H9 (cell line): ENCODE data around the gene PCBP2. TPM values are rescaled to one million over a fixed set of nuclear protein-coding genes. Genes with fewer than 3 reads are reported as not detected.

ENCODE experiments used
- DNase-seq: peaks from one replicate; pipeline ENCODE4 v3.0.0-alpha.2; 2017
- H2AFZ ChIP-seq: one replicate; pipeline ENCODE4 v1.6.1; 2013; ENCODE audit warnings: mild to moderate bottlenecking, low read length, control low read depth, moderate library complexity
- H2AK5ac ChIP-seq: 2 replicates; pipeline ENCODE4 v1.6.1; 2013; ENCODE audit warnings: low read length, control low read depth, mixed read lengths; ENCODE audit not compliant: insufficient read length
- H2BK120ac ChIP-seq: one replicate; pipeline ENCODE4 v1.6.1; 2013; ENCODE audit warnings: low read depth, mild to moderate bottlenecking, low read length, control low read depth, inconsistent platforms; ENCODE audit not compliant: poor library complexity, severe bottlenecking
- H2BK12ac ChIP-seq: 2 replicates; pipeline ENCODE4 v1.6.1; 2013; ENCODE audit warnings: low read length, control low read depth, mixed read lengths, low read depth; ENCODE audit not compliant: insufficient read length
- H2BK15ac ChIP-seq: 2 replicates; pipeline ENCODE4 v1.6.1; 2013; ENCODE audit warnings: low read depth, low read length, control low read depth
- H2BK20ac ChIP-seq: one replicate; pipeline ENCODE4 v1.6.1; 2013; ENCODE audit warnings: low read depth, mild to moderate bottlenecking, low read length, control low read depth, inconsistent platforms; ENCODE audit not compliant: poor library complexity, severe bottlenecking
- H2BK5ac ChIP-seq: 2 replicates; pipeline ENCODE4 v1.6.1; 2013; ENCODE audit warnings: low read length, control low read depth, mixed read lengths; ENCODE audit not compliant: insufficient read length
- H3K14ac ChIP-seq: 2 replicates; pipeline ENCODE4 v1.6.1; 2013; ENCODE audit warnings: low read length, control low read depth; ENCODE audit not compliant: insufficient read depth
- H3K18ac ChIP-seq: 2 replicates; pipeline ENCODE4 v1.6.1; 2013; ENCODE audit warnings: low read depth, mild to moderate bottlenecking, mixed read lengths, low read length, control low read depth; ENCODE audit not compliant: insufficient read length
- H3K23ac ChIP-seq: 2 replicates; pipeline ENCODE4 v1.6.1; 2013; ENCODE audit warnings: low read length, control low read depth, mixed read lengths, low read depth; ENCODE audit not compliant: insufficient read length
- H3K23me2 ChIP-seq: 2 replicates; pipeline ENCODE4 v1.6.1; 2013; ENCODE audit warnings: low read depth, mild to moderate bottlenecking, mixed read lengths, low read length, control low read depth; ENCODE audit not compliant: insufficient read length, poor library complexity, severe bottlenecking
- H3K27ac ChIP-seq: 2 replicates; pipeline ENCODE4 v1.5.1; 2013; ENCODE audit warnings: low read length, control low read depth, mixed read lengths, low read depth; ENCODE audit not compliant: insufficient read length
- H3K27me3 ChIP-seq: 2 replicates; pipeline ENCODE4 v1.6.1; 2013; ENCODE audit warnings: low read length, control low read depth, inconsistent platforms; ENCODE audit not compliant: insufficient read depth
- H3K4ac ChIP-seq: 2 replicates; pipeline ENCODE4 v1.6.1; 2013; ENCODE audit warnings: low read depth, mild to moderate bottlenecking, control low read depth, inconsistent platforms, low read length, moderate library complexity
- H3K4me1 ChIP-seq: 2 replicates; pipeline ENCODE4 v1.6.1; 2013; ENCODE audit warnings: low read length, control low read depth, inconsistent platforms; ENCODE audit not compliant: insufficient read depth
- H3K4me2 ChIP-seq: 2 replicates; pipeline ENCODE4 v1.6.1; 2013; ENCODE audit warnings: low read length, control low read depth, mixed read lengths; ENCODE audit not compliant: insufficient read length, insufficient read depth
- H3K56ac ChIP-seq: 2 replicates; pipeline ENCODE4 v1.6.1; 2013; ENCODE audit warnings: low read depth, mild to moderate bottlenecking, mixed read lengths, low read length, control low read depth; ENCODE audit not compliant: insufficient read length
- H3K79me1 ChIP-seq: 2 replicates; pipeline ENCODE4 v1.6.1; 2013; ENCODE audit warnings: low read depth, mild to moderate bottlenecking, moderate library complexity, low read length, control low read depth, inconsistent platforms; ENCODE audit not compliant: insufficient read depth, poor library complexity, severe bottlenecking
- H3K79me2 ChIP-seq: 2 replicates; pipeline ENCODE4 v1.6.1; 2013; ENCODE audit warnings: low read length, control low read depth, inconsistent platforms; ENCODE audit not compliant: insufficient read depth
- H3K9ac ChIP-seq: 2 replicates; pipeline ENCODE4 v1.6.1; 2013; ENCODE audit warnings: low read length, control low read depth, mixed read lengths; ENCODE audit not compliant: insufficient read length; ENCODE audit errors: extremely low read depth
- H3K9me3 ChIP-seq: one replicate; pipeline ENCODE4 v1.6.1; 2013; ENCODE audit warnings: low read depth, low read length, inconsistent platforms; ENCODE audit not compliant: control insufficient read depth
- H3T11ph ChIP-seq: one replicate; pipeline ENCODE4 v1.6.1; 2013; ENCODE audit warnings: mild to moderate bottlenecking, low read length, control low read depth, inconsistent platforms
- H4K20me1 ChIP-seq: one replicate; pipeline ENCODE4 v1.6.1; 2013; ENCODE audit not compliant: control insufficient read depth, insufficient read length, insufficient read depth
- H4K5ac ChIP-seq: 2 replicates; pipeline ENCODE4 v1.6.1; 2013; ENCODE audit warnings: low read depth, mild to moderate bottlenecking, mixed read lengths, low read length, control low read depth; ENCODE audit not compliant: insufficient read length
- H4K8ac ChIP-seq: replicated peaks from 2 replicates; pipeline ENCODE4 v1.6.1; 2013; ENCODE audit warnings: low read length, control low read depth, mixed read lengths, low read depth; ENCODE audit not compliant: insufficient read length
- H4K91ac ChIP-seq: 2 replicates; pipeline ENCODE4 v1.6.1; 2013; ENCODE audit warnings: low read depth, mild to moderate bottlenecking, moderate library complexity, mixed read lengths, low read length, control low read depth; ENCODE audit not compliant: insufficient read length
- H3K27ac Mint-ChIP-seq, 3 experiments: 2 replicates in 2 of 3; 3 replicates in 1 of 3; pipeline ENCODE4 v1.8.0; 2020 to 2021; ENCODE audit warnings: mixed read lengths in 3 of 3, mild to moderate bottlenecking in 1 of 3, moderate library complexity in 1 of 3
- H3K27me3 Mint-ChIP-seq: 2 replicates; pipeline ENCODE4 v1.8.0; 2021; ENCODE audit warnings: low read depth, mild to moderate bottlenecking, moderate library complexity, mixed read lengths
- H3K36me3 Mint-ChIP-seq, 3 experiments: 2 replicates in 2 of 3; 3 replicates in 1 of 3; pipeline ENCODE4 v1.8.0; 2020 to 2021; ENCODE audit warnings: low read depth in 3 of 3, mixed read lengths in 3 of 3; ENCODE audit not compliant: insufficient read depth in 1 of 3
- H3K4me1 Mint-ChIP-seq, 2 experiments: 2 replicates each; pipeline ENCODE4 v1.8.0; 2020; ENCODE audit warnings: mixed read lengths in 2 of 2
- H3K4me3 Mint-ChIP-seq, 2 experiments: 2 replicates in 1 of 2; 3 replicates in 1 of 2; pipeline ENCODE4 v1.8.0; 2020 to 2021; ENCODE audit warnings: mild to moderate bottlenecking in 2 of 2, mixed read lengths in 2 of 2, moderate library complexity in 1 of 2
- H3K9me3 Mint-ChIP-seq, 2 experiments: 2 replicates in 1 of 2; 3 replicates in 1 of 2; pipeline ENCODE4 v1.8.0; 2020; ENCODE audit warnings: mild to moderate bottlenecking in 2 of 2, mixed read lengths in 2 of 2, moderate library complexity in 1 of 2
- WGBS: extraction: QIAGEN DNeasy Blood & Tissue Kit; methylation state at CpG from one replicate; pipeline ENCODE4 v1.1.7; 2013; ENCODE audit warnings: missing lambda C conversion rate, low lambda C conversion rate, mixed read lengths; ENCODE audit not compliant: insufficient read length; ENCODE audit errors: extremely low coverage; 5-methylcytosine and 5-hydroxymethylcytosine counted together
- total RNA-seq: library from RNA; stranded (reverse); gene quantifications from 2 replicates; pipeline ENCODE4 v1.2.1, GENCODE V29; 2021
- TF ChIP-seq, protein P1 (sequence below): fragments of 200-600 bp; sonication (generic); conservative IDR thresholded peaks from 3 replicates; pipeline ENCODE4 v1.8.0; 2021; ENCODE audit warnings: antibody characterized with exemption, mild to moderate bottlenecking

PCBP2 gene
- total RNA-seq, 1 experiment from 2014 or later: 1,207 TPM

DNA sequence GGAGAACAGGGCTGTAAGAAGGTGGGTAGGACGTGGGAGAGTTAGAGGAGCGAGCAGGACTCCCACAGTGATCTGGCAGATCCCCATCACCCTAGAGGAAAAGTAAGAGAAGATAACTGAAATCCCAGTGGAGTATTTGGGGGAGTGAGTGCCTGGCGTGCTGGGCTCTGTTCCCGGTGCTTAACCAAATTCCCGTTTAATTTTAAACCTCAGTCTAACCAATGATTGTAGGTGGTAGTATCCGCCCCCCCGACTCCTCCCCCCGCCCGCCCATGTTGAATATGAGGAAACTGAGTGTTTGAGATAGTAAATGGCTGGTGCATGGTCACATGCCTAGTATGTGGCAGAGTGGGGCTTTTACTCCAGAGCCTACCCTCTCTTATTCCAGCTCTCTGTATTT is 50.4 kb downstream of the PCBP2 start:
- Histone ChIP-seq H3K4ac (no peak overlapping the region), H3T11ph (no peak overlapping the region), H3K18ac (no peak overlapping the region), H2BK15ac (no peak overlapping the region), H4K8ac (no peak overlapping the region), H3K27ac (no peak overlapping the region), H3K9me3 (no peaks in the 10 kb centered on the region), H2BK20ac (no peak overlapping the region), H2BK5ac (no peak overlapping the region), H3K56ac (no peak overlapping the region), H4K20me1 (no peaks in the 10 kb centered on the region), H3K23ac (no peak overlapping the region), H3K79me1 (peaks cover 7% of the 10 kb centered on the region), H3K79me2 (no peaks in the 10 kb centered on the region; the same call in 1 of the 2 replicates), H4K5ac (no peak overlapping the region), H4K91ac (no peak overlapping the region), H2AK5ac (no peak overlapping the region), H2BK120ac (no peak overlapping the region), H3K27me3 (no peaks in the 10 kb centered on the region), H2AFZ (no peak overlapping the region), H3K23me2 (peaks cover 20% of the 10 kb centered on the region), H3K4me2 (peak overlapping the region; percentile 59), H3K9ac (no peak overlapping the region), H3K4me1 (peaks cover 6% of the 10 kb centered on the region; the same call in 1 of the 2 replicates), H3K14ac (no peak overlapping the region), H2BK12ac (no peak overlapping the region)
- peaks cover 27 to 35% of the 10 kb centered on the region in 2 experiments for H3K4me1 Mint-ChIP-seq
- TF ChIP-seq, protein P1, sequence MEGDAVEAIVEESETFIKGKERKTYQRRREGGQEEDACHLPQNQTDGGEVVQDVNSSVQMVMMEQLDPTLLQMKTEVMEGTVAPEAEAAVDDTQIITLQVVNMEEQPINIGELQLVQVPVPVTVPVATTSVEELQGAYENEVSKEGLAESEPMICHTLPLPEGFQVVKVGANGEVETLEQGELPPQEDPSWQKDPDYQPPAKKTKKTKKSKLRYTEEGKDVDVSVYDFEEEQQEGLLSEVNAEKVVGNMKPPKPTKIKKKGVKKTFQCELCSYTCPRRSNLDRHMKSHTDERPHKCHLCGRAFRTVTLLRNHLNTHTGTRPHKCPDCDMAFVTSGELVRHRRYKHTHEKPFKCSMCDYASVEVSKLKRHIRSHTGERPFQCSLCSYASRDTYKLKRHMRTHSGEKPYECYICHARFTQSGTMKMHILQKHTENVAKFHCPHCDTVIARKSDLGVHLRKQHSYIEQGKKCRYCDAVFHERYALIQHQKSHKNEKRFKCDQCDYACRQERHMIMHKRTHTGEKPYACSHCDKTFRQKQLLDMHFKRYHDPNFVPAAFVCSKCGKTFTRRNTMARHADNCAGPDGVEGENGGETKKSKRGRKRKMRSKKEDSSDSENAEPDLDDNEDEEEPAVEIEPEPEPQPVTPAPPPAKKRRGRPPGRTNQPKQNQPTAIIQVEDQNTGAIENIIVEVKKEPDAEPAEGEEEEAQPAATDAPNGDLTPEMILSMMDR: no peak
- H3K27ac Mint-ChIP-seq: peak overlapping the region in 2 of 3 experiments; percentile 86 to 94; a peak in 4 of 7 replicates
- peaks cover 19 to 42% (median 29%) of the 10 kb centered on the region in 3 experiments for H3K36me3 Mint-ChIP-seq
- H3K27me3 Mint-ChIP-seq: no peaks in the 10 kb centered on the region
- no peaks in the 10 kb centered on the region for H3K9me3 Mint-ChIP-seq
- no peak for DNase-seq
- peak overlapping the region; percentile 86 to 90; a peak in 3 of 5 replicates for H3K4me3 Mint-ChIP-seq
- no CpG with 5 or more reads among the region's 9 CpGs for WGBS
